Measurements from ENCODE around the gene CNR2. TPM values are rescaled to one million over a fixed set of nuclear protein-coding genes. Genes with fewer than 3 reads are reported as not detected.
"Not testable (repeated sequence)": the region's sequence is repeated elsewhere in the genome, so short reads cannot be mapped to it uniquely, and the experiment has no call there.

Gene CNR2
- polyA plus RNA-seq, 3 donors, result 0.03 to 0.11 (median 0.06) TPM

DNA sequence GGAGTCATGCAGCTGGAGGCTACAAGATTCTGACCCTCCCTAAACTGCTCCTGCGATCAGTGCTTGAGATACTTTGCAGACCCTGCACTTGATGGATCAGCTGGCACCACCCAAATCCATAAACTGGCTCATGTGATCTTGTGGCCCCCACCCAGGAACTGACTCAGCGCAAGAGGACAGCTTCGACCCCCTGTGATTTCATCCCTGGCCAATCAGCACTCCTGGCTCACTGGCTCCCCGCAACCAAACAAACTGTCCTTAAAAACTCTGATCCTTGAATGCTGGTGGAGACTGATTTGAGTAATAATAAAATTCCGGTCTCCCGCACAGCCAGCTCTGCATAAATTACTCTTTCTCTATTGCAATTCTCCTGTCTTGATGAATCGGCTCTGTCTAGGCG, 13.1 kb downstream of the CNR2 start:
- WGBS, 3 donors, result 63 to 76% (median 63%) methylated on average over 8 of the region's 8 CpGs
- H3K27ac ChIP-seq (ENCODE audit: low read depth, low read length), result not testable (repeated sequence)

DNA sequence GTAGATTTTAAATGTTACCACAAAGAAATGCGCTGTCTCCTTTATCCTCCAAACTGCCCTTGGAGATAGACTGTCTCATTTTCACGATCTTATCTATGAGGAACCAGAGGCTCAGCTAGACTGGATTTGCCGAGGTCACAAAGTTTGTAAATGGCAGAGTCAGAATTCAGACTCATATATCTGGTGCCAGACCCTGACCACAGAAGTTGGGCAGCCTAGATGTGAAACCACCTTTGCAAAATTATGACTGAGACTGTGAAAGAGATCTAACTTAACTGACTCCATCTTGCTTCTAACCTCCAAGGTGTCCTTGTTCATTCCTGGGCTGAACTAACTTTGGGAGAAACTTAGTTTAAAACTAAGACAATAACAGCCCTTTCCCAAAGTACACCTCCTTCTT, 14.1 kb downstream of the CNR2 start:
- H3K27ac ChIP-seq (ENCODE audit: low read depth, low read length), result no peak overlapping the region
- 51 to 62% (median 62%) methylated on average over 3 of the region's 3 CpGs for WGBS, 3 donors

DNA sequence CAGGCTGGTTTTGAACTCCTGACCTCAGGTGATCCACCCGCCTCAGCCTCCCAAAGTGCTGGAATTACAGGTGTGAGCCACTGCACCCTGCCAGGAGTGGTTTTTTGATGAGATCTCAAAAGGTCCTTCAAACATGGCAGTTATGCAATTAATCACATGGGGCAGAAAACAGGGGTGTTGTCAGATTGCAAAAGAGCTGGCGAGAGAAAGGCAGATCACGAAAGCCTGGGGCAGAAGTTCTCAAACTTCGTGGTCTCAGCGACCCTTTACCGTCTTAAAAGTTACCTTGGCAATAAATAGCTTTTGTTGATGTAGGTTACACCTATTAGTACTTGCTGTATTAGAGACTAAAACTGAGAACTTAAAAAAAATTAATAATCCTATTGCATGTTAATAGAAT, 16.1 kb downstream of the CNR2 start:
- WGBS, 3 donors, result 56 to 64% (median 57%) methylated on average over 6 of the region's 6 CpGs
- no peak overlapping the region for H3K27ac ChIP-seq (ENCODE audit: low read depth, low read length)

DNA sequence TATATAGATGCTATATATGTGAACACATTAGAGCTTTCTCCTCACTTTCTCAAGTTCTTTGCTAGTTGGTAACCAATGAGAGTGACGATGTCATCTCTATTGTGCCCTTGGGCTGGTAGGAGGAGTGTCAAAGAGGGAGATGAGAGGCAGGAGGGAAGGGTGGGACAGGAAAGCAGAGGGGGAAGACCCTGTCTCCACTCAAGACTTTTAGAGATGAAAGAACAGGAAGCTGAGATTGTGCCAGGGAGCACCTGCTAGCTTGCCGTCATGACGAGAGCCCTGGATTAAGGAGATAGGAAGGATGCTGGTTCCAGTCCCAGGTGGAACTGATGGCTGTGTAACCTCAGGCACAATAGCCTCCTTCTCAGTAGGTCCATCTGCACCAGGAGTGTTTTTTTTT, 16.7 kb downstream of the CNR2 start:
- H3K27ac ChIP-seq (ENCODE audit: low read depth, low read length), result no peak overlapping the region
- 29 to 35% (median 32%) methylated on average over 3 of the region's 3 CpGs for WGBS, 3 donors

DNA sequence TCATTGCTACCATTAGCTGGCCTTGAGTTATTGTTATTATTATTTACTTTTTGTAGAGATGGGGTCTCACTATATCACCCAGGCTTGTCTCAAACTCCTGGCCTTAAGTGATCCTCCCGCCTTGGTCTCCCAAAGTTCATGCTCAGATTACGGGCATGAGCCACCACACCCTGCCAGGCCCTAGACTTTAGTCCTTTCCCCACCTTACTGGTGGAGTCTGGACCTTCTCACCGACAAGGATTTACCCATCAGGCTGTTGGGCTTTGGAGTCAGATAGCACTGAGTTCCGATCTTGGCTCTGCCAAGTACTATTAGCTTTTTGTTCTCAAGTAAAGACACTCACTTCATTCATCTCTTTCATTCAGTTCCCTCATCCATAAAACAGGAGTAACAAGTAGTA, 17.2 kb downstream of the CNR2 start:
- 62 to 79% (median 77%) methylated on average over 4 of the region's 4 CpGs for WGBS, 3 donors
- no peak overlapping the region for H3K27ac ChIP-seq (ENCODE audit: low read depth, low read length)

DNA sequence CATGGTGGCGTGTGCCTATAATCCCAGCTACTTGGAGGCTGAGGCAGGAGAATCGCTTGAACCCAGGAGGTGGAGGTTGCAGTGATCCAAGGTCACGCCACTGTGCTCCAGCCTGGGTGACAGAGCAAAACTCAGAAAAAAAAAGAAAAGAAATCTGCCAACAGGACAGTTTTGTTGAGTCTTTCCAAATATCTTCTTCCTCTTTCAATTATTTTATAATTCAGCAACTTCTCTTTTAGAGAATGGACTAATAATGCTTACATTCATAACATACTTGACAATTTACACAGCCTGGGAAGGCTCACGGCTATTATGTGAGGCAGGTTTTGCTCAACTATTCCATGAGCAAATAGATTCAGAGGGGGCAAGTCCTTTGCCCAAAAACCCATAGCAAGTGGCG, 18.1 kb downstream of the CNR2 start:
- 65 to 86% (median 71%) methylated on average over 5 of the region's 5 CpGs for WGBS, 3 donors
- H3K27ac ChIP-seq (ENCODE audit: low read depth, low read length), result no peak overlapping the region

DNA sequence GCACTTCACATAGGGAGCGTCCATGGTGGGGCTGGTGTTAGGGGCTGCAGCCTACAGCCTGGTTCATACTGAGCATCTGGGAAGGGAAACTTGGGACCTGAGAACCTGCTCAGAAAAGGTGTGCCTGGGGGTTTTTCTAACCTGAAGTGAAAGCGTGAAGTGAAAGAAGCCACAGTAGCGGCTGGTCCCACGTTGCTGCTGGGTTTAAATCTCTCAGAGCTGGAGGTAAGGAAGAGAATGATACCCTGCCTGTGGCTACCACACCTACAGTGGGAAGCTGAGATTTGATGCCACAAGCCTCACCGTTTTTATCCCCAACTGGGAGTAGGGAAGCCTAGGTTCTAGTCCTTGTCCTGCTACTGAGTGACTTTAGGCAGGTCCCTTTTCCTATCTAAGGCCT, 24.1 kb downstream of the CNR2 start:
- WGBS, 3 donors, result 81 to 89% (median 84%) methylated on average over 5 of the region's 5 CpGs
- no peak overlapping the region for H3K27ac ChIP-seq (ENCODE audit: low read depth, low read length)

DNA sequence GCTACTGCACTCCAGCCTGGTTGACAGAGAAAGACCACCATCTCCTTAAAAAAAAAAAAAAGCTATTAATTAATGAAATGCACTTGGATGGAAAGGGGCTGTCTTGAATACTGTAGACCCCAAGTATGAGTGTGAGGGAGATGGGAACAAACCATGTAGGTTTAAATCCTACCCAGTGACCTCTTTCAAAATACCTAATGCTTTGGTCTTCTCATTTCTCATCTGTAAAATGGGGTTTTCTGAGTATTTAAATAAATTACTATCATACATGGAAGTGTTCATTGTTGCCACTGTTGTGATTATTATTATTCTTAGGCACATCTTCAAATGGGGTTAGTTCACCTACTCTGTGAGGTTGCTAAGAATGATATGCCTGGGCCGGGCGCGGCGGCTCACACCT, 27.9 kb downstream of the CNR2 start:
- H3K27ac ChIP-seq (ENCODE audit: low read depth, low read length), result no peak overlapping the region
- 72 to 90% (median 86%) methylated on average over 4 of the region's 4 CpGs for WGBS, 3 donors

DNA sequence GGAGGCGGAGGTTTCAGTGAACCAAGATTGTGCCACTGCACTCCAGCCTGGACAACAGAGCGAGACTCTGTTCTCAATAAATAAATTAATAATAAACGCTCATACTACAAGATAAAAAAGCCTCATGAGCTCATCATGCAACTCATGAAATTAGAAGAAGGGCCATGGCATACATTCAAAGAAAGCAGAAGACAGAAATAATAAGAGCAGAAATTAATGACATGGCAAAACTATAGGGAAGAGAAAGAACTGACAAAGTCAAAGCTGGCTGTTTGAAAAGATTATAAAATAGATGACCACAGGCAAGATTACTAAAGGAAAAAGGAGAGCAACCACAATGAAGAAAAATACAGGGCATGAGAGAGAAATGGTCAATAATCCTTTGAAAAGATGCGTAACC, 30.4 kb downstream of the CNR2 start:
- no peak overlapping the region for H3K27ac ChIP-seq (ENCODE audit: low read depth, low read length)
- 68 to 88% (median 77%) methylated on average over 4 of the region's 4 CpGs for WGBS, 3 donors

DNA sequence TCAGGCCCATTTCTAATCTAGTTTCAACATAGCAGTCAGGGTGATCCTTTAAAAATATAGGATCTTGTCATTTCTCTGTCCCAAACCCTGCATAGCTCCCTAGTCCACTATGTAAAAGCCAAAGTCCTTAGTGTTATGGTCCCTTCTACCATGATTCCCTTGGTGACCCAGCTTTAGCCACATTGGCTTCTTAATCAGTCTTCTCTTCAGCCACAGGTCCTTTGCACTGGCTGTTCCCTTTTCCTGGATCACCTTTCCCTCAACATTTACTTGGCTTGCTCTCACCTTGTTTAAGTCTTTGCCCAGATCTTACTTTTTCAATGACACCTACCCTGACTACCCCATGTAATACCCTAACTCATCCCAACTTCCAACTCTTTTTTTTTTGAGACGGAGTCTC, 33.4 kb downstream of the CNR2 start:
- no peak overlapping the region for H3K27ac ChIP-seq (ENCODE audit: low read depth, low read length)
- WGBS, 3 donors, result 100% methylated on average over 1 of the region's 1 CpG; no CpG with 5 or more reads in 2 of the 3 donors

DNA sequence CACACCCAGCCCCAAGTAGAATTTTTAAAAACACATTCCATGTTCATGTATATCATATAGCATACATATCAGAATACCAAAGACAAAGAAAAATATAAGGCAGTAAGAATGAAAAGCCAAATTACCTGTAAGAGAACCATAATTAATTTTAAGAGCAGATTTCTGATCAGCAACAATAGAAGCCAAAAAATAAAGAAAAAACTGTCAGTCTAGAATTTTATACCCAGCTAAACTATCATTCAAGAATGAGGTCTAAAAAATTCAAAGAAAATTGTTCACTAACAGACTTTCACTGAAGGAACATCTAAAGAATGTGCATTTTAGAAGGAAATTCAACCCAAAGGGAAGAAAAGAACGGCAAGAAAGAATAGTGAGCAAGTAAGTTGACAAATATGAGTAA, 34.5 kb downstream of the CNR2 start:
- H3K27ac ChIP-seq (ENCODE audit: low read depth, low read length), result no peak overlapping the region
- WGBS, 3 donors, result 65 to 88% (median 87%) methylated on average over 1 of the region's 1 CpG

DNA sequence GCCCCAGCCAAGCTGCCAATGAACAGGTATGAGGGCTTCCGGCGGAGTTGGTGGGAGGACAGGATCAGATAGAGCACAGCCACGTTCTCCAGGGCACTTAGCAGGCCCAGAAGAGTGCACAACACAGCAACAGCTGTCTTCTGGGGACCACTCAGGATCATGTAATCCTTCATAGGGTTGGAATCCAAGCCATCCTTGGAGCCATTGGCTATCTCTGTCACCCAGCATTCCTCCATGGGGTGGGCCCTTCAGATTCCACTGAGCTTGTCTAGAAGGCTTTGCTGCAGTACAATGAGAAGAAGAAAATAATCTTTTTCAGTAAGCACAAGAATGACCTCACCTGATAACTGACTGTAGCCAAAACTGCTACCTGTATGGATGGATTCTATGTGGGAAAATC, 37.8 kb downstream of the CNR2 start:
- WGBS, 3 donors, result 76 to 86% (median 85%) methylated on average over 3 of the region's 3 CpGs
- no peak overlapping the region for H3K27ac ChIP-seq (ENCODE audit: low read depth, low read length)

DNA sequence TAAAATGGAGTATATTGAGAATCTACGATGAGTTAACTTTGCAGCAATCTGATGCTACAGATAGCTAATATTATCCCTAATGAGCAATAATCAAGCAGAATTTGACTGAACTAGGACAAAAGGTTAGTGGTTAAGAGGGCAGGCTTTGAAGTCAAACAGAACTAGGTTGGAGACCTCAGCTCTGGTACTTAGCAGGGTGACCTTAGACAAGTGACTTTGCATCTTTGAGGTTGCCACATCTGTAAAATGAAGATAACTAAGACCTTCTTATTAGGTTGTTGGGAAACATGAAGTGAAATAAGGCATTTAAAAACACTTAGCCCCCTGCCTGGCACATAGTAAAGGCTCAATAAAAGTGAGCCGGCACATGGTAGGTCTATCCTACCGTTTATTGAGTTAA, 40.7 kb downstream of the CNR2 start:
- no peak overlapping the region for H3K27ac ChIP-seq (ENCODE audit: low read depth, low read length)
- WGBS, 3 donors, result 78 to 95% (median 93%) methylated on average over 3 of the region's 3 CpGs

DNA sequence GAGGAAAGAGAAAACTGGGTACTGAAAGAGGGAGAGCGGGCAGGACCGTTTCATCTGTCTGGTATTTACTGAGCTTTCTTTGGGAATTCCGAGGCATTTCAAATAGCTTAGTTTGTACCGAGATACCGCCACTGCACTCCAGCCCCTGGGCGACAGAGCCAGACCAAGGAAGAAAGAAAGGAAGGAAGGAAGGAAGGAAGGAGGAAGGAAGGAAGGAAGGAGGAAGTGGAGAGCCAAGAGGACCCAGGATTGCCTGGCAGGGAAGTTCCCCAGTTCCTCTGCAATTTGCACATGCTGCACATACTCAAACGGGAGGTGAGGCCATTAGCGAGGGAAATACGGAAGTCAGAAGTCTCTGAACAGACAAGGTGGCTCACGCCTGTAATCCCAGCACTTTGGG, 44.1 kb downstream of the CNR2 start:
- no peak overlapping the region for H3K27ac ChIP-seq (ENCODE audit: low read depth, low read length)
- WGBS, 3 donors, result 30 to 61% (median 34%) methylated on average over 10 of the region's 10 CpGs

DNA sequence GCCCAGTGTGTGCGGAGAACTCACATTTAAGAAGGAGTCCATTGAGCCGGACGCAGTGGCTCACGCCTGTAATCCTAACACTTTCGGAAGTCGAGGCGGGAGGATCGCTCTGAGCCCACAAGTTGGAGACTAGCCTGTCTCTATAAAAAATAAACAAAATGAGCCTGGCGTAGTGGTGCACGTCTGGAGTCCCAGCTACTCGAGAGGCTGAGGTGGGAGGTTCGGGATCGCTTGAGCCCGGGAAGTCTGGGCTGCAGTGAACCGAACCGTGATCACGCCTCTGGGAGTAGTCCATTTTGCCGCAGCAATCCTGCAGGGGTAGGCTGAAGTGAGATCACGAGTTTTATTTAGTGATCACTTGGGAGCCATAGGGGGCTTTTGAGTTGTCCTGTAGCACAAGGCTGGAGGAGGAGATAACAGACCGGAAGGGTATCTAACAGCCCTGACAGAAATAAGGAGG, 44.6 kb downstream of the CNR2 start:
- no peak overlapping the region for H3K27ac ChIP-seq (ENCODE audit: low read depth, low read length)
- WGBS, 3 donors, result 10 to 15% (median 14%) methylated on average over 20 of the region's 20 CpGs

DNA sequence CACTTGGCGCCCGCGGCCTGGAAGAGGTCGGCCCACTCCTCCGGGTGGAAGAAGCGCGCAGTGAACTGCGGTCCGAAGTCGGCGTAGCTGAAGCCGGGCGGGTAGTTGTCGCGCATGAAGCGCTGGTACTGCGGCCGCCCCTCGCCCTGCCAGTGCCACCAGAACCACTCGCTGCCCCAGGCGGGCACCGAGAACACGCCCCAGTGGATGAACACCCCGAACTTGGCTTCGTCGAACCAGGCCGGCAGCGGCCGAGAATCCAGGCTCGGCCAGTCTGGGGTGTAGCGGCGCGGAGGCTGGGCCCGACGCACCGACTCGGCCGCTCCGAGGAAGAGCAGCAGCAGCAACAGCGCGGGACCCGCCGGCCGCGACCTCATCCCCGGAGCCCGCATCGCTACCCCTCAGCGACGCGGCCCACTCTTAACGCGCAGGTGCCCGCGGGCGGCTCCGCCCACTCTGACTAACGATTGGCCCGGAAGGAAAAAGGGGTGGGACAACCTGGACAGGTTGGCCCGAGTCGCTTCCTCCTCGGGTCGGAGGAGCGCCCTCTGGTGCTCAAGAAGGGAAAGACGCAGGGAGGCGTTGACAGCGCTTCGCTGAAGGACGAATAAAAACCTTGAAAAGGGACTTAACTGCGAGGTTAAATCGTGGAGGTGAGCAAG, 45.1 kb downstream of the CNR2 start, which contains the start of gene FUCA1:
Gene FUCA1, minus strand, starts transcription at position 396 of the 662 bp plus-strand sequence. Its CDS starts 4 bp downstream, at position 392.
- H3K27ac ChIP-seq (ENCODE audit: low read depth, low read length), result no peak within 1 kb of the TSS
- 0 to 1% (median 1%) methylated on average over 59 to 71 of the region's 71 CpGs for WGBS, 3 donors

DNA sequence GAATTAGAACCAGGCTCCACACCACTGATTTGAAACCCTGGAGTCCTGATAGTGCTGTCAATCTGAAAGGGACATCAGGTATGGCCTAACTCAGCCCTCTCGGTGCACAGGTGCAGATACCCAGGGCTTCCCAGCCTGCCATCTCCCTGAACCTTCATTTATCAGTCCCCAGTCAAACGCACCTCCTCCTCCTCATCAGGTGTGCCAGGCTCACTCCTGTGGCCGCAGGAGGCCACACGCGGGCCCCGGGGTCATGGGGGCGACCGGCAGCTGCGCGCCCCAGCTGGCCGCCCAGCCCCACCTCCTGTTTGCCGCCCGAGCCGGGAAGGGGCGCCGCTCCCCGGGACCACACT, 45.6 kb downstream of the CNR2 start:
- WGBS, 3 donors, result 2 to 3% (median 2%) methylated on average over 9 to 17 of the region's 17 CpGs
- no peak overlapping the region for H3K27ac ChIP-seq (ENCODE audit: low read depth, low read length)

DNA sequence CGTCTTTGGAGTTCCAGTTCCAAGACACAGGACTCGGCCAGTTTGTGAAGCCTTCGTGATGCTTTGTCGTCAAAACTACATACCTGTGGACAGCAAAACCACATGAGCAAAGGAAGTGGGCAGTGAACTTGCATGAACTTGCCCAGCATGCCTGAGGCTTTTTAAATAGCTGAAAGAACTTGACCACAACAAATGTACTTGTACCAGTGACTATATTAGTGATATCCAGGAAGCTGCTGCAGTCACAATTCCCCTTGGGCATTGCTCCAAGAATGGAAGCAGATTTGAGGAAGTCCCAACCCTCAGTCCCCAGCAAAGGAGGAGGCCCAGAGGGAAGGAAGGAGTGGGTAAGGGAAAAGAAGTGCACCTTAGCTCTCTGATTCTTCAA, 47.6 kb downstream of the CNR2 start:
- 69 to 85% (median 76%) methylated on average over 4 of the region's 4 CpGs for WGBS, 3 donors
- no peak overlapping the region for H3K27ac ChIP-seq (ENCODE audit: low read depth, low read length)

DNA sequence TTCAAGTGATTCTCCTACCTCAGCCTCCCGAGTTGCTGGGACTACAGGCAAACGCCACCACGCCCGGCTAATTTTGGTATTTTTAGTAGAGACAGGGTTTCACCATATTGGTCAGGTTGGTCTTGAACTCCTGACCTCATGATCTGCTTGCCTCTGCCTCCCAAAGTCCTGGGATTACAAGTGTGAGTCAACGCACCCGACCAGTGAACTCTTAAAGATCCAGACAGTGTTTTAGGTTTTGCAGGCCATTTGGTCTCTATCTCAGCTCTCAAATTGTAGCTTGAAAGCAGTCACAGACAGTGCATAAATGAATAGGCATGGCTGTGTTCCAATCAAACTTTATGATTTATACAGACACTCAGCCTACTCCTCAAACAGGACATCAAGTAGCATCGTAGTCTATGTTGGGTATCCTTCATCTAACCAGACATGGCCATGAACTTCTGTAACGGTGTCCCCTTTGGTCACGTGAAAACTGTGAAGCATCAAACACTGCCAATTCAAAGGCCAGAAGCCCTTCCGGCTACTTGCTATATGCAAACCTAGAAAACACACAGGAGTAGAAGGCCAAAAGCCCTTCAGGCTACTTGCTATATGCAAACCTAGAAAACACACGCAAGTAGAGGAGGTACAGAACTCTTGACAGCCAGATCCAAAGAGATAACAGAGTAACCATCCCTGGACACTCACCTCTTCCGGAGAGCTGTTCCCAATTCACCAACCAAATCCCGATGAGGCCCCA, 48.2 kb downstream of the CNR2 start:
- no peak overlapping the region for H3K27ac ChIP-seq (ENCODE audit: low read depth, low read length)
- 93 to 98% (median 94%) methylated on average over 13 of the region's 13 CpGs for WGBS, 3 donors

DNA sequence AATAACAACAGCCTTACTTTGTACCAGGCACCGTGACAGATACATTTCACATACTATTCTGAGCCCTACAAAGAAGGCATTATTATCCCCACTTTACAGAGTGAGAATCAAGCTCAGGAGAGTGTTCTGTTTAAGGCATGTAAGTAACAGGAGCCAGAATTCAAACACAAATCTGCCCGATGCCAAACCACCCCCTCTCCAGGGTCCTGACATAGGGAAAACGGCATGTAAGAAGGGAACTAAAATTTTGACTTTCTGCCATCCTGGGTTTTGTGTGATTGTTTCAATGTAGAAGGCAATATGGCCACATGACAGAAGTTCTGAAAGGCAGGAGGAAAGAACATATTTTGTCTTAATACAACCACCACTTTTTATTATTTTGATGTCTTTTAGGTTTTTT, 50.5 kb downstream of the CNR2 start:
- no peak overlapping the region for H3K27ac ChIP-seq (ENCODE audit: low read depth, low read length)
- WGBS, 3 donors, result 74 to 87% (median 81%) methylated on average over 3 of the region's 3 CpGs
